A549 (cell line): ENCODE measurements around the gene ZSCAN10.
"Not testable (repeated sequence)": the region's sequence is repeated elsewhere in the genome, so short reads cannot be mapped to it uniquely, and the experiment has no call there.

Experiments used
- CEBPB ChIP-seq, 2 experiments: fragments of >200 bp in 1 of 2; sonication (Bioruptor Twin) in 1 of 2; formaldehyde crosslinking in 1 of 2; IDR thresholded peaks; 2 replicates each; pipeline ENCODE4 v1.6.1; 2012 to 2016
- RAD21 ChIP-seq, 2 experiments: fragments of >200 bp in 1 of 2; sonication (Bioruptor Twin) in 1 of 2; formaldehyde crosslinking in 1 of 2; IDR thresholded peaks in 1 of 2; conservative IDR thresholded peaks in 1 of 2; 2 replicates in 1 of 2; 3 replicates in 1 of 2; pipeline ENCODE4 v1.6.1; 2012 to 2018; ENCODE audit warnings: inconsistent platforms in 1 of 2
- RCOR1 ChIP-seq: fragments of 150-350 bp; IDR thresholded peaks from 2 replicates; pipeline ENCODE4 v1.6.1; 2014; ENCODE audit warnings: antibody characterized with exemption, low read length, low read depth
- SMC3 ChIP-seq: fragments of >200 bp; sonication (Bioruptor Twin); formaldehyde crosslinking; IDR thresholded peaks from 3 replicates; pipeline ENCODE4 v1.6.1; 2018; ENCODE audit warnings: inconsistent platforms
- TF ChIP-seq, protein P1 (sequence below): fragments of >200 bp; sonication (Bioruptor Twin); formaldehyde crosslinking; IDR thresholded peaks from 3 replicates; pipeline ENCODE4 v1.5.1; 2016

DNA sequence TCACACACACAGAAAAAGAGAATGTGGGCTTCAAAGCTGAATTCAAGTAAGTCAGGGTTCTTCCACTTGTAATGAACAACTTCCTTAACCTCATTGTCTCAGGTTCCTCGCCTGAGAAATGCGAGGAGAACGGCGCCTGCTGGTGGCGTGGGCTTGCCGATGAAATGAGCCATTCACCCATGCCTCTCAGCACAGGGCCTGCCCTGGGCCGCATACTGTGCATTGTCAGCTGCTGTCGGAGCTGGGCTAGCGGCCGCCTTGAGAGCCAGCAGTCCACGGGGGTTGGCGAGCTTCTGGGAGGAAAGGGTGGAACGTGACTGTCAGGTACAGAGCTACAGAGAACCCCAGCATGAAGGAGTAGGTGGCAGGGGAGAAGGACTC is 45.8 kb downstream of the ZSCAN10 start:
- TF ChIP-seq, protein P1, sequence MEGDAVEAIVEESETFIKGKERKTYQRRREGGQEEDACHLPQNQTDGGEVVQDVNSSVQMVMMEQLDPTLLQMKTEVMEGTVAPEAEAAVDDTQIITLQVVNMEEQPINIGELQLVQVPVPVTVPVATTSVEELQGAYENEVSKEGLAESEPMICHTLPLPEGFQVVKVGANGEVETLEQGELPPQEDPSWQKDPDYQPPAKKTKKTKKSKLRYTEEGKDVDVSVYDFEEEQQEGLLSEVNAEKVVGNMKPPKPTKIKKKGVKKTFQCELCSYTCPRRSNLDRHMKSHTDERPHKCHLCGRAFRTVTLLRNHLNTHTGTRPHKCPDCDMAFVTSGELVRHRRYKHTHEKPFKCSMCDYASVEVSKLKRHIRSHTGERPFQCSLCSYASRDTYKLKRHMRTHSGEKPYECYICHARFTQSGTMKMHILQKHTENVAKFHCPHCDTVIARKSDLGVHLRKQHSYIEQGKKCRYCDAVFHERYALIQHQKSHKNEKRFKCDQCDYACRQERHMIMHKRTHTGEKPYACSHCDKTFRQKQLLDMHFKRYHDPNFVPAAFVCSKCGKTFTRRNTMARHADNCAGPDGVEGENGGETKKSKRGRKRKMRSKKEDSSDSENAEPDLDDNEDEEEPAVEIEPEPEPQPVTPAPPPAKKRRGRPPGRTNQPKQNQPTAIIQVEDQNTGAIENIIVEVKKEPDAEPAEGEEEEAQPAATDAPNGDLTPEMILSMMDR: not testable (repeated sequence)
- TF ChIP-seq RCOR1; SMC3; CEBPB (IDR thresholded peaks at IDR 0.05); RAD21 (conservative IDR thresholded peaks at IDR 0.05 in 1 of 2, IDR thresholded peaks at IDR 0.05 in 1 of 2): not testable (repeated sequence)
